Heart left ventricle (tissue), 16 donors: ENCODE results near the gene RBMS3. TPM values are rescaled to one million over a fixed set of nuclear protein-coding genes. Genes with fewer than 3 reads are reported as not detected.

Experiments used
- ATAC-seq, 4 donors: fragments of 200-7000 bp; cut with Tn5 transposase; one replicate each; pipeline ENCODE4 v1.9.1; 2020 to 2022; ENCODE audit warnings: moderate library complexity in 4 of 4, mild to moderate bottlenecking in 3 of 4, moderate number of reproducible peaks in 1 of 4
- DNase-seq, 5 donors: peaks; one replicate each; pipeline ENCODE4 v3.0.0-alpha.2; 2020
- H3K27ac ChIP-seq, 12 donors: fragments of 200-600 bp; sonication (generic) in 4 of 12; one replicate each; pipeline versions ENCODE4 v1.5.0 to v1.8.0; 2016 to 2022; ENCODE audit warnings: mild to moderate bottlenecking in 2 of 12
- H3K27me3 ChIP-seq, 9 donors: fragments of 200-600 bp; sonication (generic) in 2 of 9; one replicate each; pipeline versions ENCODE4 v1.5.1 to v1.8.0; 2016 to 2022; ENCODE audit warnings: mild to moderate bottlenecking in 3 of 9
- H3K36me3 ChIP-seq, 9 donors: fragments of 200-600 bp; sonication (generic) in 2 of 9; one replicate each; pipeline versions ENCODE4 v1.5.0 to v1.8.0; 2018 to 2022; ENCODE audit warnings: mild to moderate bottlenecking in 2 of 9
- H3K4me1 ChIP-seq, 12 donors: fragments of 200-600 bp; sonication (generic) in 4 of 12; one replicate each; pipeline versions ENCODE4 v1.5.0 to v1.8.0; 2016 to 2022; ENCODE audit warnings: mild to moderate bottlenecking in 3 of 12
- H3K4me3 ChIP-seq, 12 donors: fragments of 200-600 bp; sonication (generic) in 4 of 12; one replicate each; pipeline versions ENCODE4 v1.5.0 to v1.8.0; 2017 to 2022; ENCODE audit warnings: mild to moderate bottlenecking in 9 of 12, moderate library complexity in 4 of 12
- H3K9me3 ChIP-seq, 12 donors: fragments of 200-600 bp; sonication (generic) in 4 of 12; one replicate each; pipeline versions ENCODE4 v1.5.0 to v1.8.0; 2016 to 2022; ENCODE audit warnings: mild to moderate bottlenecking in 1 of 12
- POLR2A ChIP-seq, 2 donors: fragments of 450-650 bp; IDR thresholded peaks; one replicate each; pipeline ENCODE4 v1.6.1; 2017; ENCODE audit warnings: antibody characterized with exemption in 2 of 2, mild to moderate bottlenecking in 2 of 2, moderate library complexity in 2 of 2
- WGBS, 4 donors: extraction: QIAGEN DNeasy Blood & Tissue Kit in 2 of 4; methylation state at CpG; one replicate each; pipeline versions ENCODE4 v1.1.5 to v1.1.7; 2013 to 2018; 5-methylcytosine and 5-hydroxymethylcytosine counted together
- intact Hi-C, 10 donors: fragments of 100-400 bp; cut with DNase I; formaldehyde crosslinking; loops; one replicate each; pipeline versions ENCODE4 v1.11.1 to v1.14.2; 2022
- polyA plus RNA-seq, 2 donors: library from polyadenylated mRNA; stranded (reverse); fragments of 200-250 nt; gene quantifications; one replicate each; pipeline ENCODE4 v1.2.3, GENCODE V29; 2013
- total RNA-seq, 9 donors: library from RNA; depleted of rRNA in 2 of 9; stranded (reverse); fragments of >200 nt in 2 of 9; fragmentation: NEBNext Ultra II Directional in 3 of 9; extraction: Animal tissue kit (Norgen Biotek cat#: 25700) in 3 of 9; gene quantifications; one replicate each; pipeline versions ENCODE4 v1.1.0 to v1.2.4, GENCODE V29; 2016 to 2023
- TF ChIP-seq, protein P1 (sequence below), 12 donors: fragments of 200-600 bp; sonication (generic) in 4 of 12; IDR thresholded peaks; one replicate each; pipeline versions ENCODE4 v1.5.0 to v1.8.0; 2018 to 2022; ENCODE audit warnings: antibody characterized with exemption in 12 of 12, mild to moderate bottlenecking in 5 of 12
- donor health status: ischemic (EF 13 %, LVEDD 7.1; RV severe dilation, severe dysfunction).
- donor health status: healthy with polysubstance abuse.
- donor health status: DM: no; HTN: yes; CAD: no.
- donor health status: DM: no; HTN: no; CAD: no.
- donor health status: ischemic (EF 25% LVEDD 6.9; RV normal size, moderate dysfunction).
- donor health status: ischemic (EF 25% LVEDD 5.7; RV mildly dilated, moderate dysfunction).
- donor health status: healthy.
- donor health status: DM: yes; HTN: yes; CAD: no.
- donor health status: ischemic (EF 35%, LVEDD 5.7; RV mildly dilated, moderate dysfunction).
- donor health status: nonischemic (EF 11% LVEDD 7.7; RV severe dilation, severe dysfunction).
- donor health status: DM: yes; HTN: yes; CAD: no.
- donor health status: PGD.
- donor health status: ischemic (EF 29% LVEDD 5.4; RV normal size, mild dysfunction).
- donor health status: nonischemic (EF 23%, LVEDD 6.1; RV moderate dilation, normal function).

Gene RBMS3
- total and polyA plus RNA-seq, 11 donors: 4.8 to 35.6 (median 26.1) TPM

DNA sequence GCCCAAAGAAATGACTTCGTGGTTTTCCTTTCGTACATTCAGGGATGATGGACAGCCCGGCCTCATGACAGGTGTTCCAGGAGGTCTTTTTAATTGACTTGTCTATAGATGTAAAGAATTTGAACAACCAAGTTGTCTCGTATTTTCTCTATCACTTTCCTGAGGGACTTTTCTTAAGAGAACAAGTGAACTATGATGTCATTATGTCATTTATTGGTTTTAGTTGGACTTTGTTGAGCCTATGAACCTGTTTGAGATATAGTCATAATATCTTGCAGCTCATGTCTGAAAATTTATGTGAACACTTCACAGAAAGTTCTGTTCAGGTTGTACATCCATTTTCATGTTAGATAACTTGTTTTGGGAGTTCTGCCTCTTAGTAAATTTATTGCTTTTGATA lies 89.2 kb downstream of the RBMS3 start:
- TF ChIP-seq, protein P1, sequence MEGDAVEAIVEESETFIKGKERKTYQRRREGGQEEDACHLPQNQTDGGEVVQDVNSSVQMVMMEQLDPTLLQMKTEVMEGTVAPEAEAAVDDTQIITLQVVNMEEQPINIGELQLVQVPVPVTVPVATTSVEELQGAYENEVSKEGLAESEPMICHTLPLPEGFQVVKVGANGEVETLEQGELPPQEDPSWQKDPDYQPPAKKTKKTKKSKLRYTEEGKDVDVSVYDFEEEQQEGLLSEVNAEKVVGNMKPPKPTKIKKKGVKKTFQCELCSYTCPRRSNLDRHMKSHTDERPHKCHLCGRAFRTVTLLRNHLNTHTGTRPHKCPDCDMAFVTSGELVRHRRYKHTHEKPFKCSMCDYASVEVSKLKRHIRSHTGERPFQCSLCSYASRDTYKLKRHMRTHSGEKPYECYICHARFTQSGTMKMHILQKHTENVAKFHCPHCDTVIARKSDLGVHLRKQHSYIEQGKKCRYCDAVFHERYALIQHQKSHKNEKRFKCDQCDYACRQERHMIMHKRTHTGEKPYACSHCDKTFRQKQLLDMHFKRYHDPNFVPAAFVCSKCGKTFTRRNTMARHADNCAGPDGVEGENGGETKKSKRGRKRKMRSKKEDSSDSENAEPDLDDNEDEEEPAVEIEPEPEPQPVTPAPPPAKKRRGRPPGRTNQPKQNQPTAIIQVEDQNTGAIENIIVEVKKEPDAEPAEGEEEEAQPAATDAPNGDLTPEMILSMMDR (IDR thresholded peaks at IDR 0.05): no peak
- no peak for TF ChIP-seq POLR2A (IDR thresholded peaks at IDR 0.05)
- 83 to 93% (median 90%) methylated on average over 4 of the region's 4 CpGs for WGBS, 4 donors
- no peaks in the 10 kb centered on the region for H3K27me3 ChIP-seq
- H3K27ac ChIP-seq: peak overlapping the region in 1 of 12 donors; percentile 22
- no peak for DNase-seq
- H3K36me3 ChIP-seq: no peaks in the 10 kb centered on the region
- no peak overlapping the region for H3K4me3 ChIP-seq
- no peak for ATAC-seq
- H3K9me3 ChIP-seq: peaks cover 0 to 4% (median 0%) of the 10 kb centered on the region in 12 donors
- H3K4me1 ChIP-seq: peaks cover 0 to 60% (median 19%) of the 10 kb centered on the region in 12 donors
- intact Hi-C loops: no loop called here

DNA sequence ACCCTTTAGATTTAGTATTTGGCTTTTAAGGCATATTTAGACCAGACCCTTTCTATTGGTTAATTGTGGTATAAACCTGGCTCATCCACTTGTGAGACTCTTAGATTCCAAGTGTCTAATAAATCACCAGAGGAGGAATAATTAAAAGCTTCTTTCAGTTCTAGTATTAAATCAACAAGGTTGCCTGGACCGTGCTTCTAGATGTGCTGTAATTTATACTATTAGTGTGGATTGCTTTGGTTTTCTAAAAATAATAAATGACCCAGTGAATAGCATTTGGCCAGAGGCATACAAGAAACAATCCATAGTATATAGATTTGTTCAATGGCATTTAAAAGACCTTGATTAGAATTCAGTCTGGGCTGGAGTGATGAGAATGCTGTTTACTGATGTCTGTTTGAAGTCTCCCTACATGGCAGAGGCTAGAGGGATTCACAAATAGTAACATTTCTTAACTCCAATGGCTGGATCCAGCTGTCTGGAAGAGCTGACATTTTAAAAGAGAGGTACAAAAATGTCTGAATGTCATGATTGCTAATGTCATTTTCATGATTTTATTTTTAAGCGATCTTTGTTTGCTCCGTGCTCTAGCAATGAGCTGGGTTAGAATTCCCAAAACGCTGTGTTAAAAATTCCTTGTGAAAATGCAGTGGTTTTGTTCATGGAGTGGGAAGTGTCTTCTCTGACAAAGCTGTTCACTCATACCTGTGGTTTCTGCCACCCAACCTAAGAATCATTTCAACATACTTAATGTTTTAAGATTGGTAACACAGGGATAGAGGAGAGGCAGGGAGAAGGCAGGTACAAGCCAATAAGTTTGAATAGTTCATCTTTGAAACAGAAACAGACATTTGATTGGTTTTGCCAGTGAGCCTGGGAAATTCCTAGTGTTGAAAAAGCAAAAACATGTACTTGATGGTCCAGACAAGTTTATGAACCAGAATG lies 89.9 kb downstream of the RBMS3 start:
- Histone ChIP-seq H3K27ac (peak overlapping the region in 1 of 12 donors; percentile 22), H3K9me3 (peaks cover 0 to 7% (median 0%) of the 10 kb centered on the region in 12 donors), H3K4me1 (peaks cover 0 to 53% (median 18%) of the 10 kb centered on the region in 12 donors), H3K36me3 (no peaks in the 10 kb centered on the region), H3K4me3 (no peak overlapping the region), H3K27me3 (no peaks in the 10 kb centered on the region)
- intact Hi-C loops: no loop called here
- ATAC-seq (peak in 3 of 4 donors; percentile 33 to 52 (median 50)), DNase-seq (no peak)
- no peak for TF ChIP-seq POLR2A (IDR thresholded peaks at IDR 0.05)
- TF ChIP-seq, protein P1 (IDR thresholded peaks at IDR 0.05): no peak
- 71 to 89% (median 83%) methylated on average over 4 of the region's 4 CpGs for WGBS, 4 donors

DNA sequence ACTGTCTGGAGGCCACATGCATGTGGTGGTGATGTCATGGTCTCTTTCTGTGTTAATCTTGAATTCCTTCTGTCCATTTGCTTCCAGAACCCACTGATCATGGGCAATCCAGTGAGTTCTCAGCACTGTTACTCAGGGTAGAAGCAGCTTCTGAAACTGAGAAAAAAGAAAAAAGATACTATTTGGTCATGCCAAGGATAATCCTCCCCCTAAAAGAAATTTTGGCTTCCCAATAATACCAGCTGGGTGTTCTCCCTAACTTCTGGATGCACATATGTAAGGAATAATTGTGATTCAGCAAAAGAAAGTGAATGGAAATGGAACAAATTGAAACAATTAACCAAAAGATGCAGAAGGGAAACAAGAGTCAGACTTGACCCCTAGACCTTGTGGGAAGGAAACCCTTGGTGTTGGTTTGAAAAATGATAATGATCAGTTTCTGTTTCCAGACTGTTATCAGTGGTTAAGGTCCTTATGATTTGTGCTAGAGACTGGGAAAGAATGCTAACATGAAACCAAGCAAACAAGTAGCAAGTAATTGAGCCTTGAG lies 92.3 kb downstream of the RBMS3 start:
- Histone ChIP-seq H3K9me3 (peaks cover 0 to 7% (median 0%) of the 10 kb centered on the region in 12 donors), H3K4me1 (peaks cover 0 to 47% (median 16%) of the 10 kb centered on the region in 12 donors), H3K36me3 (no peaks in the 10 kb centered on the region), H3K27ac (no peak overlapping the region), H3K27me3 (no peaks in the 10 kb centered on the region), H3K4me3 (no peak overlapping the region)
- DNase-seq (no peak), ATAC-seq (peak in 1 of 4 donors; percentile 51)
- intact Hi-C loops: no loop called here
- TF ChIP-seq POLR2A (IDR thresholded peaks at IDR 0.05): no peak
- TF ChIP-seq, protein P1 (IDR thresholded peaks at IDR 0.05): no peak

DNA sequence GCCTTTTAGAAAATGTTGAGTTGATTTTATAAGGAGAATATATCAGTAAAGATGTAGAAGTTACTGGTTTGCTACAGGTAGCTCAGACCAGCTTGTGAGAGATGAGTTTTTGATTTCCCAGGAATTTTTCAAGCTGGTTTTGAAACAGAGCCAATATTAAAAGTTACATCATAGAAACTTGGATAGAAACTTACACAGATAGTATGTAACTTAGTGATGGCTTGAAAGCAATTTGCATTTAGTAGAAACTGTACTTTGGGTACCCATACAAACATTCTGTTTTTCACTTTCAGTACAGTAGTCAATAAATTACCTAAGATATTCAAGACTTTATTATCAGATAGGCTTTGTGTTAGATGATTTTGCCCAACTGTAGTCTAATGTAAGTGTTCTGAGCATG lies 93.4 kb downstream of the RBMS3 start:
- H3K4me3 ChIP-seq: no peak overlapping the region
- peaks cover 0 to 7% (median 0%) of the 10 kb centered on the region in 12 donors for H3K9me3 ChIP-seq
- TF ChIP-seq, protein P1 (IDR thresholded peaks at IDR 0.05): no peak
- no peak for TF ChIP-seq POLR2A (IDR thresholded peaks at IDR 0.05)
- peaks cover 0 to 42% (median 16%) of the 10 kb centered on the region in 12 donors for H3K4me1 ChIP-seq
- ATAC-seq: no peak
- no peak overlapping the region for H3K27ac ChIP-seq
- H3K27me3 ChIP-seq: no peaks in the 10 kb centered on the region
- intact Hi-C loops: no loop called here
- H3K36me3 ChIP-seq: no peaks in the 10 kb centered on the region
- no peak for DNase-seq
